K562 (cell line): ENCODE measurements around the gene ACACB. TPM values are rescaled to one million over a fixed set of nuclear protein-coding genes. Genes with fewer than 3 reads are reported as not detected.

Experiments used
- ATAC-seq: fragments of 200-7000 bp; cut with Tn5 transposase; 3 replicates; pipeline ENCODE4 v1.9.1; 2020; ENCODE audit warnings: moderate library complexity
- BruUV-seq: library from RNA; stranded (reverse); fragments of 400-500 nt; replicated peaks from 2 replicates; lab custom pipeline; 2021; lab: Mats Ljungman, UMichigan
- CTCF ChIA-PET: fragments of 300-600 bp; formaldehyde crosslinking; extraction: SDS; loops from one replicate; lab custom pipeline; 2021; ENCODE audit warnings: low intra/inter-chr PET ratio; lab: Yijun Ruan, JAX
- POLR2A ChIA-PET: fragments of 300-600, 350-650 bp; sonication (Branson Sonifier 250); formaldehyde crosslinking; extraction: SDS; loops from one replicate; lab custom pipeline; 2021; ENCODE audit warnings: antibody characterized with exemption, inconsistent platforms; lab: Yijun Ruan, JAX
- DNase-seq, 4 experiments: peaks; one replicate each; pipeline versions ENCODE4 v3.0.0 to v3.0.0-alpha.2; 2011 to 2018; ENCODE audit warnings: low spot score in 3 of 4, mixed read lengths in 3 of 4; ENCODE audit errors: extremely low read depth in 1 of 4
- FAIRE-seq: peaks from 2 replicates; lab custom pipeline; 2011; peaks lifted over from hg19 to GRCh38; lab: Jason Lieb, UNC
- H2AFZ ChIP-seq: 2 replicates; pipeline ENCODE4 v1.6.0; 2011; ENCODE audit warnings: low read depth, low read length, control low read depth, inconsistent platforms
- H3K27ac ChIP-seq: fragments of 200-600 bp; 3 replicates; pipeline ENCODE4 v1.8.0; 2011; ENCODE audit warnings: low read depth, mild to moderate bottlenecking, control low read depth, inconsistent platforms, low read length, moderate library complexity, mixed read lengths; ENCODE audit errors: extremely low read depth
- H3K27me3 ChIP-seq, 2 experiments: fragments of 300-600 bp in 1 of 2; 2 replicates in 1 of 2; 3 replicates in 1 of 2; pipeline versions ENCODE4 v1.6.0 to v1.8.0; 2011; ENCODE audit warnings: inconsistent platforms in 2 of 2, low read length in 2 of 2, mild to moderate bottlenecking in 1 of 2, mixed read lengths in 1 of 2, moderate library complexity in 1 of 2; ENCODE audit not compliant: control insufficient read depth in 2 of 2, insufficient read depth in 2 of 2
- H3K36me3 ChIP-seq: fragments of 300-600 bp; 3 replicates; pipeline ENCODE4 v1.8.0; 2011; ENCODE audit warnings: mild to moderate bottlenecking, low read length, inconsistent platforms; ENCODE audit not compliant: control insufficient read depth, insufficient read depth
- H3K4me1 ChIP-seq, 2 experiments: fragments of 200-600 bp in 1 of 2; replicated peaks in 1 of 2; 2 replicates in 1 of 2; 3 replicates in 1 of 2; pipeline versions ENCODE4 v1.5.1 to v1.8.0; 2011; ENCODE audit warnings: inconsistent platforms in 2 of 2, low read length in 2 of 2, mild to moderate bottlenecking in 1 of 2, mixed read lengths in 1 of 2, moderate library complexity in 1 of 2; ENCODE audit not compliant: control insufficient read depth in 2 of 2, insufficient read depth in 2 of 2
- H3K4me2 ChIP-seq: 2 replicates; pipeline ENCODE4 v1.6.1; 2011; ENCODE audit warnings: low read length, control low read depth, inconsistent platforms, mixed read lengths; ENCODE audit not compliant: insufficient read depth
- H3K4me3 ChIP-seq: fragments of 200-600 bp; sonication (generic), shearing (Covaris generic); 2 replicates; pipeline ENCODE4 v1.5.1; 2016; ENCODE audit warnings: control low read depth, inconsistent platforms
- H3K79me2 ChIP-seq: fragments of 200-600 bp; 3 replicates; pipeline ENCODE4 v1.8.0; 2011; ENCODE audit warnings: low read length, inconsistent platforms; ENCODE audit not compliant: control insufficient read depth, insufficient read depth
- H3K9ac ChIP-seq, 2 experiments: 2 replicates each; pipeline versions ENCODE4 v1.6.0 to v1.6.1; 2011; ENCODE audit warnings: low read depth in 2 of 2, low read length in 2 of 2, control low read depth in 1 of 2, inconsistent platforms in 1 of 2, mild to moderate bottlenecking in 1 of 2, mixed read lengths in 1 of 2; ENCODE audit not compliant: insufficient read depth in 1 of 2
- H3K9me1 ChIP-seq: one replicate; pipeline ENCODE4 v1.6.0; 2011; ENCODE audit warnings: inconsistent platforms, mild to moderate bottlenecking, low read length, moderate library complexity; ENCODE audit not compliant: control insufficient read depth, insufficient read depth
- H3K9me3 ChIP-seq: replicated peaks from 2 replicates; pipeline ENCODE4 v1.5.1; 2011; ENCODE audit warnings: low read depth, low read length, inconsistent platforms; ENCODE audit not compliant: control insufficient read depth, insufficient read depth
- H4K20me1 ChIP-seq: replicated peaks from 2 replicates; pipeline ENCODE4 v1.6.1; 2011; ENCODE audit warnings: low read length, inconsistent platforms, mixed read lengths; ENCODE audit not compliant: control insufficient read depth, insufficient read depth
- CREBBP ChIP-seq: IDR thresholded peaks from one replicate; pipeline ENCODE4 v1.6.1; 2012; ENCODE audit warnings: low read depth, mild to moderate bottlenecking, control low read depth, inconsistent platforms, low read length
- DLX4 ChIP-seq: fragments of 250-450 bp; sonication (Bioruptor Pico); IDR thresholded peaks from 2 replicates; pipeline ENCODE4 v1.6.1; 2021; ENCODE audit warnings: mild to moderate bottlenecking
- E2F4 ChIP-seq: sonication (generic); formaldehyde crosslinking; IDR thresholded peaks from 2 replicates; pipeline ENCODE4 v1.8.0; 2022; ENCODE audit warnings: mild to moderate bottlenecking, low read depth, missing genetic modification reagents
- FOXP1 ChIP-seq: sonication (generic); formaldehyde crosslinking; IDR thresholded peaks from 2 replicates; pipeline ENCODE4 v1.8.0; 2022; ENCODE audit warnings: mild to moderate bottlenecking, missing genetic modification reagents
- HDAC8 ChIP-seq: fragments of 450-650 bp; IDR thresholded peaks from 2 replicates; pipeline ENCODE4 v1.6.1; 2016; ENCODE audit warnings: mild to moderate bottlenecking, missing genetic modification characterization, moderate library complexity, missing compliant biosample characterization
- HLTF ChIP-seq: fragments of 450-650 bp; IDR thresholded peaks from 2 replicates; pipeline ENCODE4 v1.6.1; 2016
- LEF1 ChIP-seq: fragments of 450-650 bp; IDR thresholded peaks from 2 replicates; pipeline ENCODE4 v1.6.1; 2016; ENCODE audit warnings: mild to moderate bottlenecking
- MEF2D ChIP-seq: conservative IDR thresholded peaks from 2 replicates; pipeline ENCODE4 v1.6.1; 2016; ENCODE audit warnings: low read depth, missing genetic modification characterization, missing compliant biosample characterization
- MITF ChIP-seq: IDR thresholded peaks from 2 replicates; pipeline ENCODE4 v1.6.1; 2014; ENCODE audit warnings: antibody characterized with exemption
- SNIP1 ChIP-seq: fragments of 450-650 bp; IDR thresholded peaks from 2 replicates; pipeline ENCODE4 v1.7.1; 2017; ENCODE audit warnings: low read depth, mild to moderate bottlenecking
- TAF15 ChIP-seq: fragments of 200-400 bp; formaldehyde crosslinking; IDR thresholded peaks from 2 replicates; pipeline ENCODE4 v1.6.1; 2017; ENCODE audit warnings: mild to moderate bottlenecking, low read depth, low read length, moderate library complexity
- TSC22D4 ChIP-seq: fragments of 450-650 bp; IDR thresholded peaks from 2 replicates; pipeline ENCODE4 v1.6.1; 2016; ENCODE audit warnings: missing genetic modification characterization, missing biosample characterization, control low read depth
- ZNF174 ChIP-seq: fragments of 250-450 bp; sonication (Bioruptor Pico); IDR thresholded peaks from 2 replicates; pipeline ENCODE4 v1.4.0; 2020; ENCODE audit warnings: mild to moderate bottlenecking
- ZNF212 ChIP-seq: fragments of 450-650 bp; formaldehyde crosslinking; IDR thresholded peaks from 2 replicates; pipeline ENCODE4 v1.4.0; 2020; ENCODE audit warnings: mild to moderate bottlenecking
- WGBS: fragments of 100-300 bp; shearing (Covaris generic); methylation state at CpG from one replicate; pipeline ENCODE4 v1.1.6; 2016; ENCODE audit warnings: low coverage, mixed read lengths; ENCODE audit not compliant: insufficient coverage; ENCODE audit errors: missing lambda C conversion rate; 5-methylcytosine and 5-hydroxymethylcytosine counted together
- in situ Hi-C: fragments of 300-500 bp; cut with MboI; formaldehyde crosslinking; loops from 4 replicates; pipeline ENCODE4 v1.15.0; 2018; ENCODE audit warnings: inconsistent platforms, mixed read lengths
- intact Hi-C: fragments of 100-400 bp; cut with micrococcal nuclease; formaldehyde crosslinking; loops from 2 replicates; pipeline ENCODE4 v1.14.2; 2022
- polyA plus RNA-seq, 8 experiments: library from polyadenylated mRNA; depleted of rRNA in 4 of 8; stranded (reverse) in 5 of 8; unstranded in 3 of 8; fragments of >200 nt; fragmentation: Nextera tagmentation in 2 of 8; fragmentation: Illumina TruSeq in 1 of 8; extraction: Ambion mirVana in 2 of 8; extraction: Trizol in 1 of 8; gene quantifications; 2 replicates each; pipeline versions ENCODE4 v1.2.1 to v1.2.3, GENCODE V29; 2011 to 2014; ENCODE audit warnings: inconsistent platforms in 1 of 8, missing spikeins in 1 of 8
- total RNA-seq, 7 experiments: library from RNA; depleted of rRNA in 6 of 7; stranded (reverse); fragments of >200 nt in 6 of 7; fragmentation: Illumina TruSeq in 2 of 7; extraction: Trizol in 2 of 7; gene quantifications; 2 replicates each; pipeline versions ENCODE4 v1.2.1 to v1.2.3, GENCODE V29; 2011 to 2021; ENCODE audit warnings: low replicate concordance in 1 of 7

ACACB gene
- total and polyA plus RNA-seq, 9 of the 15 experiments (the other 6 are each of a cell fraction or from before 2014, with no cell fraction given), result 0.10 to 2.5 (median 0.83) TPM

- Histone ChIP-seq H4K20me1 (no peaks in the 10 kb centered on the region), H3K27ac (no peak overlapping the region), H3K9me3 (no peaks in the 10 kb centered on the region), H3K9me1 (no peaks in the 10 kb centered on the region), H3K27me3 (peaks cover 0 to 20% of the 10 kb centered on the region in 2 experiments; a peak in 2 of 5 replicates), H2AFZ (no peak overlapping the region), H3K4me1 (no peaks in the 10 kb centered on the region; a peak in 1 of 5 replicates), H3K79me2 (no peaks in the 10 kb centered on the region), H3K36me3 (no peaks in the 10 kb centered on the region), H3K9ac (no peak overlapping the region), H3K4me2 (no peak overlapping the region), H3K4me3 (no peak overlapping the region)
- no peak for DNase-seq
- BruUV-seq, result no TSS peak
- WGBS, result 20% methylated on average over 6 of the region's 6 CpGs
- ChIA-PET CTCF (interaction anchor here (0.5 kb wide), 1 partner anchor 217 kb away, joined by 5 read pairs; no protein-coding TSS in a partner anchor), POLR2A (no interaction called here)
- ATAC-seq, result no peak
- in situ Hi-C loops, result no loop called here
- intact Hi-C loops, result no loop called here
- no peak for TF ChIP-seq HDAC8 (tag)
- no peak for TF ChIP-seq E2F4
- TF ChIP-seq TAF15, result no peak
- TF ChIP-seq SNIP1, result no peak
- TF ChIP-seq DLX4 (CRISPR knock-in tag), result no peak
- no peak for TF ChIP-seq CREBBP
- no peak for TF ChIP-seq TSC22D4
- TF ChIP-seq ZNF212 (CRISPR knock-in tag), result no peak
- no peak for TF ChIP-seq MITF
- no peak for TF ChIP-seq MEF2D (tag)
- no peak for TF ChIP-seq HLTF
- no peak for TF ChIP-seq FOXP1 (CRISPR knock-in tag)
- no peak for TF ChIP-seq ZNF174 (CRISPR knock-in tag)
- no peak for TF ChIP-seq LEF1
- TF ChIP-seq, all 486 proteins: peak for 0
- no peak for FAIRE-seq
Measured at GRCh38 chr12:109179927-109180326, 63.5 kb downstream of the ACACB start.
